ENCODE data around the gene PEA15. TPM values are rescaled to one million over a fixed set of nuclear protein-coding genes. Genes with fewer than 3 reads are reported as not detected.

PEA15 gene
- total and polyA plus RNA-seq, 9 of the 15 experiments (the other 6 are each of a cell fraction or from before 2014, with no cell fraction given): 8.2 to 175 (median 35.4) TPM

- TF ChIP-seq ZBTB2 (IDR thresholded peaks at IDR 0.05) (no peak), NCOA4 (IDR thresholded peaks at IDR 0.05; ENCODE audit: partially characterized antibody) (no peak)
These were observed 27.7 kb downstream of the PEA15 start (continued) for GRCh38 chr1:160232911-160233310.

GRCh38 chr1:160236806-160237205, 31.6 kb downstream of the PEA15 start:
- CTCF ChIA-PET (ENCODE audit: low intra/inter-chr PET ratio): interaction anchor here (0.6 kb wide), 1 partner anchor 36 kb away, joined by 4 read pairs; no protein-coding TSS in a partner anchor
- ATAC-seq (no peak), FAIRE-seq (no peak)
- TF ChIP-seq EP300 (IDR thresholded peaks at IDR 0.05; ENCODE audit: low read length) (no peak), ZC3H11A (IDR thresholded peaks at IDR 0.05; ENCODE audit: low read depth, low read length) (no peak), PTRF (tag; IDR thresholded peaks at IDR 0.05) (no peak), RBM34 (IDR thresholded peaks at IDR 0.05; ENCODE audit: borderline replicate concordance, insufficient read depth, low read length) (no peak), ID3 (CRISPR knock-in tag; IDR thresholded peaks at IDR 0.05) (no peak), ID3 (tag; IDR thresholded peaks at IDR 0.05) (no peak), GABPB1 (CRISPR knock-in tag; IDR thresholded peaks at IDR 0.05) (no peak), NFE2 (IDR thresholded peaks at IDR 0.05; ENCODE audit: low read depth) (no peak), PREB (CRISPR knock-in tag; IDR thresholded peaks at IDR 0.05) (no peak), ZNF140 (CRISPR knock-in tag; IDR thresholded peaks at IDR 0.05) (no peak), NFXL1 (CRISPR knock-in tag; IDR thresholded peaks at IDR 0.05) (no peak), HEY1 (CRISPR knock-in tag; IDR thresholded peaks at IDR 0.05; ENCODE audit: borderline replicate concordance) (no peak)
- TF ChIP-seq, protein P1, sequence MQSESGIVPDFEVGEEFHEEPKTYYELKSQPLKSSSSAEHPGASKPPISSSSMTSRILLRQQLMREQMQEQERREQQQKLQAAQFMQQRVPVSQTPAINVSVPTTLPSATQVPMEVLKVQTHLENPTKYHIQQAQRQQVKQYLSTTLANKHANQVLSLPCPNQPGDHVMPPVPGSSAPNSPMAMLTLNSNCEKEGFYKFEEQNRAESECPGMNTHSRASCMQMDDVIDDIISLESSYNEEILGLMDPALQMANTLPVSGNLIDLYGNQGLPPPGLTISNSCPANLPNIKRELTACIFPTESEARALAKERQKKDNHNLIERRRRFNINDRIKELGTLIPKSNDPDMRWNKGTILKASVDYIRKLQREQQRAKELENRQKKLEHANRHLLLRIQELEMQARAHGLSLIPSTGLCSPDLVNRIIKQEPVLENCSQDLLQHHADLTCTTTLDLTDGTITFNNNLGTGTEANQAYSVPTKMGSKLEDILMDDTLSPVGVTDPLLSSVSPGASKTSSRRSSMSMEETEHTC (IDR thresholded peaks at IDR 0.05): no peak
- TF ChIP-seq, protein P2, sequence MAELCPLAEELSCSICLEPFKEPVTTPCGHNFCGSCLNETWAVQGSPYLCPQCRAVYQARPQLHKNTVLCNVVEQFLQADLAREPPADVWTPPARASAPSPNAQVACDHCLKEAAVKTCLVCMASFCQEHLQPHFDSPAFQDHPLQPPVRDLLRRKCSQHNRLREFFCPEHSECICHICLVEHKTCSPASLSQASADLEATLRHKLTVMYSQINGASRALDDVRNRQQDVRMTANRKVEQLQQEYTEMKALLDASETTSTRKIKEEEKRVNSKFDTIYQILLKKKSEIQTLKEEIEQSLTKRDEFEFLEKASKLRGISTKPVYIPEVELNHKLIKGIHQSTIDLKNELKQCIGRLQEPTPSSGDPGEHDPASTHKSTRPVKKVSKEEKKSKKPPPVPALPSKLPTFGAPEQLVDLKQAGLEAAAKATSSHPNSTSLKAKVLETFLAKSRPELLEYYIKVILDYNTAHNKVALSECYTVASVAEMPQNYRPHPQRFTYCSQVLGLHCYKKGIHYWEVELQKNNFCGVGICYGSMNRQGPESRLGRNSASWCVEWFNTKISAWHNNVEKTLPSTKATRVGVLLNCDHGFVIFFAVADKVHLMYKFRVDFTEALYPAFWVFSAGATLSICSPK (IDR thresholded peaks at IDR 0.05; ENCODE audit: borderline replicate concordance): no peak

More at GRCh38 chr1:160236806-160237205, 31.6 kb downstream of the PEA15 start:
- peaks cover 93% of the 10 kb centered on the region for H3K36me3 ChIP-seq (ENCODE audit: control insufficient read depth, insufficient read depth, low read length)
- BruUV-seq (replicated peaks): no TSS peak
- H3K4me3 ChIP-seq: no peak overlapping the region
- no peaks in the 10 kb centered on the region for H3K9me1 ChIP-seq (ENCODE audit: control insufficient read depth, insufficient read depth, low read length)
- H2AFZ ChIP-seq (ENCODE audit: low read depth, low read length): no peak overlapping the region
- H3K4me2 ChIP-seq (ENCODE audit: insufficient read depth, low read length): no peak overlapping the region
- DNase-seq (ENCODE audit: extremely low read depth in 1 of 4, low spot score in 3 of 4): no peak
- POLR2A ChIA-PET: interaction anchor here (0.6 kb wide), 1 partner anchor 933 kb away, joined by 3 read pairs; no protein-coding TSS in a partner anchor
- H3K27ac ChIP-seq (ENCODE audit: extremely low read depth, low read depth, low read length): no peak overlapping the region
- intact Hi-C loops (cut with micrococcal nuclease): no loop called here
- in situ Hi-C loops (cut with MboI): no loop called here
- H3K9me3 ChIP-seq (replicated peaks; ENCODE audit: control insufficient read depth, insufficient read depth, low read depth, low read length): no peaks in the 10 kb centered on the region
- peaks cover 0 to 3% of the 10 kb centered on the region in 2 experiments; a peak in 1 of 5 replicates for H3K4me1 ChIP-seq (replicated peaks in 1 of 2; ENCODE audit: control insufficient read depth in 2 of 2, insufficient read depth in 2 of 2, low read length in 2 of 2)
- no peaks in the 10 kb centered on the region for H3K79me2 ChIP-seq (ENCODE audit: control insufficient read depth, insufficient read depth, low read length)
- 88% methylated on average over 5 of the region's 5 CpGs for WGBS (ENCODE audit: insufficient coverage, low coverage, missing lambda C conversion rate)
- H3K9ac ChIP-seq (ENCODE audit: insufficient read depth in 1 of 2, low read depth in 2 of 2, low read length in 2 of 2): no peak overlapping the region
- H3K27me3 ChIP-seq (ENCODE audit: control insufficient read depth in 2 of 2, insufficient read depth in 2 of 2, low read length in 2 of 2): no peaks in the 10 kb centered on the region
- H4K20me1 ChIP-seq (replicated peaks; ENCODE audit: control insufficient read depth, insufficient read depth, low read length): 0 out of 2 replicates have a peak, but pooled peaks cover 3% of the 10 kb centered on the region
